ENCODE data around the gene ZBTB22. TPM values are rescaled to one million over a fixed set of nuclear protein-coding genes. Genes with fewer than 3 reads are reported as not detected.
A peak's percentile ranks its signal among the peaks of the same experiment; 100 is the strongest.

The ZBTB22 gene
- total and polyA plus RNA-seq, 9 donors, result 13.7 to 38.0 (median 26.1) TPM

GRCh38 chr6:33298773-33299236 lies 18.7 kb downstream of the ZBTB22 start, which contains the start of gene RGL2:
Gene RGL2 (minus strand): TSS chr6:33298942. CDS start chr6:33298610, 332 bp downstream.
- intact Hi-C loops (cut with DNase I), result loop anchor here in 1 of 4 donors (10.0 kb wide), 1 partner anchor 116 kb away; the partner anchor contains the start of genes CUTA and PHF1
- H3K4me1 ChIP-seq (ENCODE audit: insufficient read depth), result peaks cover 9% of the 10 kb centered on the region
- peak within 1 kb of the TSS; percentile 73 to 96 for H3K27ac ChIP-seq
- TF ChIP-seq POLR2A (IDR thresholded peaks at IDR 0.05) (no peak), EP300 (IDR thresholded peaks at IDR 0.05) (no peak), CTCF (IDR thresholded peaks at IDR 0.05) (no peak)
- H3K27me3 ChIP-seq, result no peaks in the 10 kb centered on the region
- no peaks in the 10 kb centered on the region for H3K36me3 ChIP-seq
- DNase-seq, result peak; percentile 84 to 90 (median 87)
- H3K9me3 ChIP-seq, result no peaks in the 10 kb centered on the region
- peak within 1 kb of the TSS; percentile 69 for H3K4me3 ChIP-seq
- WGBS, 3 donors, result 0 to 1% (median 1%) methylated on average over 30 to 34 of the region's 34 CpGs

GRCh38 chr6:33297956-33298772 lies 19.4 kb downstream of the ZBTB22 start:
- TF ChIP-seq EP300 (IDR thresholded peaks at IDR 0.05) (no peak), POLR2A (IDR thresholded peaks at IDR 0.05) (peak; percentile 82), CTCF (IDR thresholded peaks at IDR 0.05) (no peak)
- H3K27ac ChIP-seq, result peak overlapping the region; percentile 73 to 96
- no peaks in the 10 kb centered on the region for H3K9me3 ChIP-seq
- H3K4me1 ChIP-seq (ENCODE audit: insufficient read depth), result peaks cover 9% of the 10 kb centered on the region
- DNase-seq, result peak; percentile 67 to 90 (median 71)
- 1% methylated on average over 33 to 42 of the region's 42 CpGs for WGBS, 3 donors
- no peaks in the 10 kb centered on the region for H3K27me3 ChIP-seq
- peak overlapping the region; percentile 69 for H3K4me3 ChIP-seq
- H3K36me3 ChIP-seq, result no peaks in the 10 kb centered on the region
- intact Hi-C loops (cut with DNase I), result loop anchor here in 1 of 4 donors (10.0 kb wide), 1 partner anchor 117 kb away; the partner anchor contains the start of genes CUTA and PHF1

- WGBS, 3 donors, result 16 to 20% (median 17%) methylated on average over 16 of the region's 16 CpGs
Measured at GRCh38 chr6:33297406-33297955, 20.1 kb downstream of the ZBTB22 start.

More at GRCh38 chr6:33297406-33297955, 20.1 kb downstream of the ZBTB22 start:
- Histone ChIP-seq H3K27ac (peak overlapping the region; percentile 73 to 96), H3K4me3 (peak overlapping the region; percentile 69), H3K27me3 (no peaks in the 10 kb centered on the region), H3K4me1 (ENCODE audit: insufficient read depth) (peaks cover 9% of the 10 kb centered on the region), H3K36me3 (no peaks in the 10 kb centered on the region), H3K9me3 (no peaks in the 10 kb centered on the region)
- intact Hi-C loops (cut with DNase I), result loop anchor here in 1 of 4 donors (10.0 kb wide), 1 partner anchor 117 kb away; the partner anchor contains the start of genes CUTA and PHF1
- DNase-seq, result peak in 3 of 5 donors; percentile 50 to 64 (median 60)
- TF ChIP-seq EP300 (IDR thresholded peaks at IDR 0.05) (no peak), CTCF (IDR thresholded peaks at IDR 0.05) (no peak)
